HG03571 (cell line): Measurements from ENCODE around the gene UBA3.

ENCODE experiments used
- ATAC-seq: cut with Tn5 transposase; IDR thresholded peaks from one replicate; pipeline ENCODE4 v1.9.1; 2021; ENCODE audit not compliant: unreplicated experiment

The UBA3 gene

DNA sequence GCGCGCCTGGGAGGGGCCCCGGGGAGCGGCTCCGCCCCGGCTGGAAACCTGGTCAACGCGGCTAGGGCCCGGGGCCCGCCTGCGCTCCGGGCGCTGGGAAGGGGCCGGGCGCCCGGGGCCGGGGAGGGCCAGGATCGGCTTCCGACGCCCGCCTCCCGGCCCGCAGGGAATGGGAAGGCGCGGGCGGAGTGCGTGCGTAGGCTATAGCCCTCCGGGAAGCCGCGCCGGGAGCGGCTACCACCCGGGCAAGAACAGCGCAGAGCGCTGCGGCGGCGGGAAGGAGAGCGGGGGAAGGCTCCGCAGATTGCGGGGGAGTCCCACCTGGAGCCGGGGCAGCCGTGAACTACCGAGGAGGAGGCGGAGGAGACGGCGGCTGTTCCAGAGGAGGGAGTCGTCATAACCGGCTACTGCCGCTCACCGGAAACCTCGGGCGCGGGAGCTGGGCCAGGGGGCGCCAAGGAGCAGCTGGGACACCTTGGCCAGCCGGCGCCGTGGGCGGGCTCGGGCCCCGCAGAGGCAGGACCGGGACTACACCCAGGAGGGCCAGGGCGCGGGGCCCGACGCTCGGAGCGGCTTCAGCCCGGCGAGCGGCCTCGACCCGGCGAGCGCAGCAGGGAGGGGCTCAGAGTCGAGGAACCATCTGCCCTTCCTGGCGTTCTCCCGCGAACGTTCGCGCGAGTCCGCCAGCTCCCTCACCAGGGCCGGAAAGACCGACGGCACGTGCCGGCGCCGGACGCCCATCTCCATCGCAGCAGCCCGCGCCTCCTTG, 66.7 kb downstream of the UBA3 start, which contains the start of gene EOGT:
Gene EOGT (minus strand): TSS at position 432 of the 769 bp plus-strand sequence. CDS start 3,838 bp downstream, outside the sequence.
- ATAC-seq, result peak; percentile 84

DNA sequence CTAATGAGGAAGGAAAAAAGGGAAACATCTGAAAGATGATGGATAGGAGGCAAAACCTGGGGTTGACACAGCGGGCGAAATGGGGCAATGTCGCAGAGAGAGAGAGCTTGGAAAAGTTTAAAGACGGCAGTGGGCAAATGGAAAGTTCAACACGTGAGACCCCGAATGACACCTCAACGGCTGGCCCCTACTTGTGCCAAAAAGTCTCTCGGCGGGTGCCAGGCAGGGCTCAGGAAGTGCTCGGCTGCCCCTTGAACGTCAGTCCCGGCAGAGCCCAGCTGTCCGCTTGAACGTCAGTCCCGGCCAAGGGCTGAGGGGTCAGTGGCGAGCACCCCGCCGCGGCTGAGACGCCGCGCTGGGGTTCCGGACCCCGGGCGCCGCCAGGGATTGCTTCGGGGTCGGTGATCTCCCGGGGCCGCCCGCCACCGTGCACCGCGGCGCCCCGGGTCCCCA, 67.3 kb downstream of the UBA3 start:
- peak; percentile 43 for ATAC-seq

DNA sequence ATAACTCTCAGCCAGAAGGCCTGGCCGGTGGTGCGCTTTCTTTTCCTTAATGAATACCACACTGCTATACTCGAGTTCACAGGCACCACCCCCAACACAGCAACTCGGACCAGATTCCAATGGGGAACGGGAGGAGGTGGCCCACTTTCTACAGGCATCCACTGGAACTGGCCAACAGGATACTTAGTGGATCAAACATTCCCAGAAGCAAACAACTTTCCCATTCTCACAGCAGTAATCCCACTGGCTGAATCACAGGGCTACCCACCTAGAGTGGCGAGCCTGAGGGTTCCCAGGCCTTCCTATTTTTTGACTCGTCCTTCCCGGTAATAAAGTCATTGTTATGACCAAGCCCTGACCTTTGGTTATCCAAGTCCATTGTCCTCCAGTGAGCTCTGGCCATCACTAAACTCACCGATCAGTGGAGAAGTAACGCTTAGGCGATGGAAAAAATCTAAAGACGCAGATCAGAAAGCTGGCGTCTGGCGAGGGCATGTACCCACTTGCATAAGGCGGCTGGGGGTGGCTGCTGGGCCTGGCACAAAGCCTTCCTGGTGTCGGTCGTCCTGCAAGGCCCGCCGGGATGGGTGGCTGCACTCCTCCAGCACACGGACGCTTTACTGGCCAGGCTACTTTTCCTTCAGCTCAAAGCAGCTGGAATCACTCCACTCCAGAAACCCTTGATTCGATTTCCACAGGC, 67.9 kb downstream of the UBA3 start:
- no peak for ATAC-seq

DNA sequence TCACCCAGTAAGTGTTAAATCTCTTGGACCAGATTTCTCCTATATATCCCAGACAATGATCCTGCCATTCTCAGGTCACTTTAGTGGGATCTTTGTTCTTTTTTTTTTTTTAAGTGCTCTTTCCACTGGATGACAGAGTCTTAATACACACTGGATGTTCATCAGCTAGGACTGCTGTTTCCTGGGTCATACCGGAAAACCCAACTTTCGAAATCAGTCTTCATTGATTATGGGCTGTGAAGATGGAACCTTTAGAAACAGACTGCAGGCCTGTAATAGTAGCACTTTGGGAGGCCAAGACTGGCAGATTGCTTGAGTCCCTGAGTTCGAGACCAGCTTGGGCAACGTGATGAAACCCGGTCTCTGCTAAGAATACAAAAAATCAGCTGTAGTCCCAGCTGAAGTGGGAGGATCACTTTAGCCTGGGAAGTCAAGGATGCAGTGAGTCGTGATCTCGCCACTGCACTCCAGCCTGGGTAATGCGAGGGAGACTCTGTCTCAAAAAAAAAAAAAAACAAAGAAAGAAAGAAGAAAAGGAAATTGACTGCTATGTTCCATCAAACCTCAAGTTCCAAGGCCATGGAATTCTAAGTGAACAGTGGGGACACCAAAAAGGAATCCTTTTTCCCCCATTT, 69.0 kb downstream of the UBA3 start:
- ATAC-seq, result no peak

DNA sequence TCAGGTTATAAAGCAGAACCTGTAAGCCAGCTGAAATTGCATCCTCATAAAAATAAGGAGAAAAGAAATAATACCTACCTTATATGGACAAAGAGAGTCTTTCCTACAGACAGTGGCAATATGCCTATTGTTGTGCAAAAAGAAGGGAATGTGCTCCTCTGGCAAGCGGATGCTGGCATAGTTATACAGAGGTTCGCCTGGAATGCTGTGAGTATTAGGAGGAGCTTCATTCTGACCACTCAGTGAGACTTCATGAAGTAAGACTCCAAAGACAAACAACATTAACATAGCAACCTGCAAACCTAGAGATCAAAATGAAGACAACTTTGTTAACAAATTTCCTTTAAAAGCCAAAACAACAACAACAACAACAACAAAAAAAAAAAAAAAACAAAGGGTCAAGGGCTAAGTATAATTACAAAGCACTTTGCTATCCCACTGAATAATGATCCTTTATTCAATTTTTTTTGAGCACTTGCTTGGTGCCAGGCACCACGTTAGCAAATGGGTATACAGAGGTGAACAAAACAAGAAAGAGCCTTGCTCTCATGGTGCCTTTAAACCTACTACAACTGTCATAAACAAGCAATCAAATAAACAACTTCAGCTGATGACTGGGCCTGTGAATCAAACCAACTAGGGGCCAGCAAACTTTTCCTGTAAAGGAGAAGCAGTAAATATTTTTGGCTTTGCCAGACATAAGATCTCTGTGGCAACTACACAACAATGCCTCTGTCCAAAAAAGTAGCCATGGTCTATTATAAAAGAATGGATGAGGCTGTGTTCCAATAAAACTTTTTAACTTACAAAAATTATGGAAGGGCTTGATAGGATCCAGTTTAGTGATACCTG, 70.4 kb downstream of the UBA3 start:
- no peak for ATAC-seq

DNA sequence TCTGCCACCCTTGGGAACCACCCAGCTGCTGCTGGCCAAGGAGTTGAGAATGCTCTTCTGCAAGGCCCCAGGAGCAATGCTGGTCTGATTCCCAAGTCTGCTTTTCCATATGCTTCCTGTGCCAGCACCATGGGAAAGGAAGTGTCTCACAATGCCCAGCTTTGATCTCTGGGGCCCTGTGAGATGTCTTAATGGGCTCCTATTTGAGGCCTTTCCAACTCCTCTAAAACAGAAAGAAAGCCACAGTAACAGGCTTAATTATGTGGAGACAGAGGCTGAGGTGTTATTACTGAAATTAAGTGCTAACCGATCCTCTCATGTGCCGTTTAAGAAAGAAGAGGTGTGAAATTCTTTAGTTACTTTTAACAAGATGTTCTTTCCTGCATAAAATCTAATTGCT, 71.2 kb downstream of the UBA3 start:
- no peak for ATAC-seq

DNA sequence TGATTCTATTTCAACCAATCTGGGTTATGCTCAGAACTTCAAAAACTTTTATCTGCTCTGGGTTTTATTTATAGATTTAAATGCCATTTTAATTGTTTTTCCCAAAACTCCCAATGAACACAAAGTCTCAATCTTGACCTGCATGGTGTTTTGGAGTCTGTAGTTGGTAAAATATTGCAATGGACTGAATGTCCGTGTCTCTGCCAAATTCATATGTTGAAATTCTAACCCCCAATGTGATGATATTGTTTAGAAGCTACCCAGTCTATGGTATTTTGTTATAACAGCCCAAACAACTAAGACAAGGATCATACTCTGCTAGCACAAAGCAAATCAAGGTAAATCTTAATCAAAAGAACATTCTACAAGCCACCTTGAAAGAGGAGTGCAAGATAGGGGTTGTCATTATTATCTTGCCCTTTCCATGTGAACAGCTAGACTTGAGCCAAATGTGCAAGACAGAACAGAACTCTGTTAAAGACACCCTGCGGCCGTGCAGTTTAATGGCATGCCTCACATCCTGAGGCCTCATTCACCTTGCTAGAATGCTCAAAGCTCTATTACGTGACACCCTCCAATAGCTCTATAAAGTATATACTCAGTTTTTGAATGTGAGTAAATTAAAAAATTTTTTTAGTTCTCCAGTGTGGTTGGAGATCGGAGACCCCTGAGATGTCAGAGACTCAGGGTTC, 74.2 kb downstream of the UBA3 start:
- no peak for ATAC-seq

DNA sequence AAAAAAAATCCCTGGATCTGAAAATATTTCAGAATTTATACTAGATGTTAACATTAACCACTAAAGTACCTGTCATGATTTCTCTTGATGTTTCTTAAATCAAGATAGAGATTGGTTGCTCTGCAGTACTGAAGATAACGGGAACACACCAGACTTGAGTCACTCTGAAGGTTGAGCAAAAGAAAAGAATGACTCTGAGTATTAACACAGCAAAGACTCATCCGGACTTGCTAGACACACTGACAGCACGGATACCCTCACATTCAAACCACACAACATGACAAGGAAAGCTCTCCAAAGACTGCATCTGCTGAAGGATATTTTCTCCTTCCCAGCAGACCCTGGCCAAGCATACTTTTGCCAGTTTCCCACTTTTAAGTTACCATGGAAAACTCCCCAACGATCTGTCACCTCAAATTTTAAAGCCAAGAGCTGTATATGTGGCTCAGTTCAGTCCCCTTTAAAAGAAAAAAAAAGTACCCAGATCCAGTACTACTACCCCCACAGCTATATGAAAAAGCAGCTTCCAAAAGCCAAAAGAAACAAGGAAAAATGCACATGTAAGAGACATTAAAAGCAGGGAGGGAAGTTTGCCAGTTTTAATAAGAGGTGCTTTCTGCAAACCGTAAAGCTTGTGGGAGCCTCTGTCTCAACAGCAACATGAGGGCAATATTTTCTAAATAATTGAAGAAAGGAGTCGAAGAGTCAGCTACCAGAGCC, 74.9 kb downstream of the UBA3 start:
- no peak for ATAC-seq
